Measurements from ENCODE around the gene PTH2R. TPM values are rescaled to one million over a fixed set of nuclear protein-coding genes. Genes with fewer than 3 reads are reported as not detected.
A peak's percentile ranks its signal among the peaks of the same experiment; 100 is the strongest.

Gene PTH2R
- total RNA-seq, 2 donors from 2014 or later: 0.37 TPM; not detected in 1

DNA sequence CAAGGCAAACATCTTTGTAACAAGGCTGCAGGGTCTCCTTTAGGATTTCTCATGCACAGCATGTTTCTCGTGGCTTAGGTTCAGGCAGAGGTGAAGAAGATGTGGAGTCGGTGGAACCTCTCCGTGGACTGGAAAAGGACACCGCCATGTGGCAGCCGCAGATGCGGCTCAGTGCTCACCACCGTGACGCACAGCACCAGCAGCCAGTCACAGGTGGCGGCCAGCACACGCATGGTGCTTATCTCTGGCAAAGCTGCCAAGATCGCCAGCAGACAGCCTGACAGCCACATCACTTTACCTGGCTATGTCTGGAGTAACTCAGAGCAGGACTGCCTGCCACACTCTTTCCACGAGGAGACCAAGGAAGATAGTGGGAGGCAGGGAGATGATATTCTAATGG, 86.6 kb downstream of the PTH2R start:
- DNase-seq: no peak
- Mint-ChIP-seq H3K9me3 (no peaks in the 10 kb centered on the region), H3K4me1 (peaks cover 11% of the 10 kb centered on the region), H3K27ac (no peak overlapping the region), H3K4me3 (no peak overlapping the region), H3K36me3 (ENCODE audit: low read depth) (no peaks in the 10 kb centered on the region), H3K27me3 (ENCODE audit: insufficient read depth) (no peaks in the 10 kb centered on the region)
- Histone ChIP-seq H3K27me3 (ENCODE audit: control insufficient read depth, insufficient read depth, low read length, poor library complexity, severe bottlenecking) (no peaks in the 10 kb centered on the region), H3K4me1 (ENCODE audit: control insufficient read depth, insufficient read depth, low read length) (no peaks in the 10 kb centered on the region), H3K27ac (ENCODE audit: low read depth, low read length) (no peak overlapping the region), H3K9me3 (ENCODE audit: control insufficient read depth, low read length) (no peaks in the 10 kb centered on the region), H3K4me3 (ENCODE audit: low read length) (no peak overlapping the region), H3K36me3 (ENCODE audit: control insufficient read depth, insufficient read depth, low read length) (no peaks in the 10 kb centered on the region), H3K9ac (ENCODE audit: extremely low read depth, low read length, poor library complexity, severe bottlenecking) (no peak overlapping the region)
- no peak for TF ChIP-seq CTCF (conservative IDR thresholded peaks at IDR 0.05)
- 93 to 97% methylated on average over 11 to 12 of the region's 12 CpGs for WGBS, 2 experiments (ENCODE audit: insufficient coverage in 1 of 2, insufficient read length in 1 of 2)

DNA sequence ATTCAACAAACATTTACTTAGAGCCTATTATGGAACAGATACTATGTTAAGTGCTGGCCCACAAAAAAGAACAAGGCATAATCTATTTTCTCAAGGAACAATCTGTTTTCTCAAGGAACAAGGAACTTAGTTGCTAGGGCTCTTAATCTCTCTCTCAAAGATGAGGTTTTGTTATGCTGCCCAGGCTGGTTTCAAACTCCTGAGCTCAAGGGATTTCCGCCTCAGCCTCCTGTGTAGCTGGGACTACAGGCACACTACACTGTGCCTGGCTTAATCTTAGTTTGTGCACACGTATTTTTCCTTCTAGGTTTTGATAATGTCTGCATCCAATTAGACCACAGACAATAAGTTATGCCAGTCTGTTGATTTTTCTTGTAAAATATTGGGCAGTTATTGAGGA, 89.5 kb downstream of the PTH2R start:
- no peaks in the 10 kb centered on the region for H3K27me3 Mint-ChIP-seq (ENCODE audit: insufficient read depth)
- H3K4me1 Mint-ChIP-seq: peaks cover 2% of the 10 kb centered on the region
- Histone ChIP-seq H3K9me3 (ENCODE audit: control insufficient read depth, low read length) (no peaks in the 10 kb centered on the region), H3K4me1 (ENCODE audit: control insufficient read depth, insufficient read depth, low read length) (no peaks in the 10 kb centered on the region), H3K9ac (ENCODE audit: extremely low read depth, low read length, poor library complexity, severe bottlenecking) (no peak overlapping the region), H3K27ac (ENCODE audit: low read depth, low read length) (no peak overlapping the region), H3K36me3 (ENCODE audit: control insufficient read depth, insufficient read depth, low read length) (no peaks in the 10 kb centered on the region), H3K27me3 (ENCODE audit: control insufficient read depth, insufficient read depth, low read length, poor library complexity, severe bottlenecking) (no peaks in the 10 kb centered on the region), H3K4me3 (ENCODE audit: low read length) (no peak overlapping the region)
- no peak for TF ChIP-seq CTCF (conservative IDR thresholded peaks at IDR 0.05)
- no peak overlapping the region for H3K27ac Mint-ChIP-seq
- no peak for DNase-seq
- no peak overlapping the region for H3K4me3 Mint-ChIP-seq
- no peaks in the 10 kb centered on the region for H3K36me3 Mint-ChIP-seq (ENCODE audit: low read depth)
- WGBS, 2 experiments (ENCODE audit: insufficient coverage in 1 of 2, insufficient read length in 1 of 2): 83 to 89% methylated on average over 1 to 2 of the region's 2 CpGs
- H3K9me3 Mint-ChIP-seq: no peaks in the 10 kb centered on the region

DNA sequence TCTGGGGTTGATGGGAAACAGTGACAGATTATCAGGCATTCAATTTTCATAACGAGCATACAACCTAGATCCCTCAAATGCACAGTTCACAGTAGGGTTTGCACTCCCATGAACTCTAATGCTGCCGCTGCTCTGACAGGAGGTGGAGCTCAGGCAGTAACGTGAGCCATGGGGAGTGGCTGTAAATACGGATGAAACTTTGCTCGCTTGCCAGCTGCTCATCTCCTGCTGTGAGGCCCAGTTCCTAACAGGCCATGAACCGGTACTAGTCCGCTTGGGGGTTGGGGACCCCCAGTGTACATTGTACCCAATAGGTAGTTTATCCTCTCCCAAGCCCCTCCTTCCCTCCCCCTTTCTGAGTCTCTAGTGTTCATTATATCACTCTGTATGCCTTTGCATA, 94.6 kb downstream of the PTH2R start:
- DNase-seq: peak; percentile 70
- Histone ChIP-seq H3K36me3 (ENCODE audit: control insufficient read depth, insufficient read depth, low read length) (no peaks in the 10 kb centered on the region), H3K4me1 (ENCODE audit: control insufficient read depth, insufficient read depth, low read length) (no peaks in the 10 kb centered on the region), H3K27me3 (ENCODE audit: control insufficient read depth, insufficient read depth, low read length, poor library complexity, severe bottlenecking) (no peaks in the 10 kb centered on the region), H3K9me3 (ENCODE audit: control insufficient read depth, low read length) (no peaks in the 10 kb centered on the region), H3K9ac (ENCODE audit: extremely low read depth, low read length, poor library complexity, severe bottlenecking) (no peak overlapping the region), H3K27ac (ENCODE audit: low read depth, low read length) (no peak overlapping the region), H3K4me3 (ENCODE audit: low read length) (no peak overlapping the region)
- no peaks in the 10 kb centered on the region for H3K27me3 Mint-ChIP-seq (ENCODE audit: insufficient read depth)
- H3K9me3 Mint-ChIP-seq: peaks cover 6% of the 10 kb centered on the region
- TF ChIP-seq CTCF (conservative IDR thresholded peaks at IDR 0.05): no peak
- WGBS, 2 experiments (ENCODE audit: insufficient coverage in 1 of 2, insufficient read length in 1 of 2): 30 to 45% methylated on average over 4 to 7 of the region's 7 CpGs
- no peaks in the 10 kb centered on the region for H3K36me3 Mint-ChIP-seq (ENCODE audit: low read depth)
- no peak overlapping the region for H3K27ac Mint-ChIP-seq
- peaks cover 4% of the 10 kb centered on the region for H3K4me1 Mint-ChIP-seq
- no peak overlapping the region for H3K4me3 Mint-ChIP-seq

Data from endodermal cell (in vitro differentiated cells).